Esophagus squamous epithelium (tissue), 4 donors: ENCODE measurements around the gene SLC51A.

ENCODE experiments used
- CTCF ChIP-seq, 6 experiments: fragments of 450-650 bp in 4 of 6; fragments of 200-600 bp in 2 of 6; sonication (generic) in 2 of 6; IDR thresholded peaks; one replicate each; pipeline ENCODE4 v1.5.1; 2016 to 2019; ENCODE audit warnings: antibody characterized with exemption in 6 of 6, mild to moderate bottlenecking in 4 of 6, moderate library complexity in 4 of 6
- POLR2A ChIP-seq, 4 donors: fragments of 450-650 bp; IDR thresholded peaks; one replicate each; pipeline ENCODE4 v1.6.1; 2017; ENCODE audit warnings: antibody characterized with exemption in 4 of 4, mild to moderate bottlenecking in 4 of 4, moderate library complexity in 3 of 4

- TF ChIP-seq CTCF (IDR thresholded peaks at IDR 0.05) (no peak), POLR2A (IDR thresholded peaks at IDR 0.05) (no peak)
Observed at GRCh38 chr3:196254376-196255283, 38.3 kb downstream of the SLC51A start.
